NK-92 treated with Interleukin-12 subunit alpha and Interleukin-12 subunit beta, amount 100 ng/mL, for 24 hours (cell line): ENCODE results near the gene PATL1.
A peak's percentile ranks its signal among the peaks of the same experiment; 100 is the strongest.
"Not testable (repeated sequence)": the region's sequence is repeated elsewhere in the genome, so short reads cannot be mapped to it uniquely, and the experiment has no call there.

Source experiments
- DNase-seq: peaks from one replicate; lab custom pipeline; 2025; lab: John Stamatoyannopoulos, UW

Gene PATL1

GRCh38 chr11:59674291-59674690 lies 5.5 kb upstream of the PATL1 start:
- no peak for DNase-seq

GRCh38 chr11:59673291-59673690 lies 4.5 kb upstream of the PATL1 start:
- no peak for DNase-seq

- DNase-seq: no peak
Observed at GRCh38 chr11:59671471-59671870, 2.6 kb upstream of the PATL1 start.

DNA sequence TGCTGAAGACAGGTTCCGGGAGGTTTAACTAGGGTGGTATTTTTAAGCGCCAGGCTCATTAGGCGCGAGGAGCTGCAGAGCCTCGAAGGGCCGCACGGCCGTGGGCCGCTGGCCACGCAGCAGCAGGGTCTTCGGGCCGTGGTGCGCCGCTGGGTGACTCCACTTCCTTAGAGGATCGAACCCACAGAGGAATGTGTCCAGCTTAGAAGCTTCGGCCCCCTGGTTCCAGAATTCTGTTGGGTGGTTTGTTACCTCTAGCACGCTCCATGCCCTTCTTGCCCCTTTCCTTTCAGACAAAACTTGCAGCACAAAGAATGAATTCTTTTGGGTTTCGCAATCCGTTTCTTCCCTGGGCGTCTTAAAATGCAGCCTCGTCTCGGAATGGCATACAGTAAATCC lies 773 bp upstream of the PATL1 start:
- DNase-seq: no peak

DNA sequence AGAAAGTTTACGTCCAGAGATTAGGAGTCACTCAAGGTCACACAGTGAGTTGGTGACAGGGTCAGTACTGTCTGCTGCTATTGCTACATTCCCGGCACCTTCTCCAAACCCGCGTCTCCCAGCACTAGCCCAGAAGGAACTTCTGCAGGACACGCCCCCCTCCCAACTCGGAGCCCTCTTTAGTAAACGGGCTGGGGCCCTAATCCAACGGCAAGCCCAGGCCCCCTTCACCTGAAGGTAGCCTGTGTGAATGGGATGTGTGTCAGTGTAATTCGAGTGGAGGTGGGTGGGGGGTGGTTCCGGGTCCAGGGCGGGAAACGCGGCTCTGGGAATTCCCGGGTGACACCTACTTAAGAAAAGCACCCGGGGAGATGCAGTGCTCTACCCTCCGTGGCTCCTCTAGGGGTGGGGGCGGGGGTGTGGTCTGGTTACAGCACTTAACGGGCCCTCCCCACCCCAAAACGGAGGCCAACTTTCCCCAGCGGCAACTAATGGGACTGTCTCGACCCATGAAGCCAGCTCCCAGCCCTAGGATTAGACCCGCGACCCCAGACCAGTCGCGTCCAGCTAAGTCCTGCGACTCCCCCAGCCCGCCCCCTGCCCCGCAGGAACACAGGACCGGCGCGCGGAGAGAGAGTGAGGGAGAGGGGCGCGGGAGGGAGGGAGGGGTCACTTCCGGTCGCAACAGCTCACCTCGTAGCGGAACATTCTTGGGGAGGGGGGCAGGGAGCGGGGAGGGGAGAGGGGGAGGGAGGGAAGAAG lies 468 bp downstream of the PATL1 start:
- DNase-seq: peak; percentile 77

GRCh38 chr11:59667812-59668187 lies 1.0 kb downstream of the PATL1 start:
- no peak for DNase-seq

DNA sequence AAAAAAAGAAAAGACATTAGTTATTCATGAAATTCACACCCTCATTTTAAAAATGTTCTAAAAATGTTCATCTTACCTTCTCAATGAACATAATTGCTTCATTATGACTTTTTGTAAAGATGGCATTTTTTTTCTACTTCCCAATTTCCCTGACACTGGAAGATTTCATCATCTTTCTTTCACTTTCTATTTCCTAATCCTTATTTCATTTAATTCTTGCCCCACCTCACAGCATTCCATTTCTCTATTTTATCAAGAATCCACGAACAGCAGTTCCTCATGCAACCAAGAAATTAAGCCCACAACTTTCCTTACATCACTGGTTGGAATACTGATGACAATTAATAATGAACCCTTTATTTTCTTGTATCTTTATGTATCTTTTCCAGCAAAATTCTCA lies 1.9 kb downstream of the PATL1 start:
- no peak for DNase-seq

GRCh38 chr11:59660621-59661020 lies 8.2 kb downstream of the PATL1 start:
- DNase-seq: no peak

DNA sequence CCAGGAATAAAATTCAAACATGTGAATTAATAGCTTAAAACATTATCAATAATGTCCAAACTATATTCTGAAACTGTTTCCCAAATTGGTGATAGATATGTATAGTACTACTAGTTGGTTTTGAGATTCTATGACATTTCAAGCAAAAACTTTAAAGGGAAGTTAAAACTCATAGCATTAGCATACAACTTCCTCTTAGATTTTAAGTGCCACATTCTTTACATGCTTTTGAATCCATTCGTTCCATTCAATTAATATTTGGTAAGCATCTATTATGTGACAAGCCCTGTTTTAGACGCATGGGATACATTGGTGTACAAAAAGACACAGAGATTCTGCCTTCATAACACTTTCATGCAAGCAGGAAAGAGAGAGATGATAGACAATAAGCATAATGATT lies 8.9 kb downstream of the PATL1 start:
- no peak for DNase-seq

GRCh38 chr11:59658036-59658435 lies 10.8 kb downstream of the PATL1 start:
- no peak for DNase-seq

DNA sequence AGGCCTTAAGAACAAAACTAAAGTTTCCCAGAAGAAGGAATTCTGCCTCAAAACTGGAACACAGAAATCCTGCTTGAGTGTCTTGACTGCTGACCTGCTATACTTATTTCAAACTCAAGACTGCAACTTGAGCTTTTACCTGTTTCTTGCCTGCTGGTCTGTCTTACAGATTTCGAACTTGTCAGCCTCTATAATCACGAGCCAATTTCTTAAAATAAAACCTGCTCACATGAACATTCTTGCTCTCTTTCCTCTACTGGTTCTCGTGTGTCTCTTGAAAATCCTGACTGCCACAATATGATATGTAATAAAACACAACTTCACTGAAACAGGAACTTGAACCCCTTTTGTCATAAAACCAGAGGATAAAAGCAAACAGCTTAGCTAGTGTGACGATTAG lies 13.9 kb downstream of the PATL1 start:
- no peak for DNase-seq

DNA sequence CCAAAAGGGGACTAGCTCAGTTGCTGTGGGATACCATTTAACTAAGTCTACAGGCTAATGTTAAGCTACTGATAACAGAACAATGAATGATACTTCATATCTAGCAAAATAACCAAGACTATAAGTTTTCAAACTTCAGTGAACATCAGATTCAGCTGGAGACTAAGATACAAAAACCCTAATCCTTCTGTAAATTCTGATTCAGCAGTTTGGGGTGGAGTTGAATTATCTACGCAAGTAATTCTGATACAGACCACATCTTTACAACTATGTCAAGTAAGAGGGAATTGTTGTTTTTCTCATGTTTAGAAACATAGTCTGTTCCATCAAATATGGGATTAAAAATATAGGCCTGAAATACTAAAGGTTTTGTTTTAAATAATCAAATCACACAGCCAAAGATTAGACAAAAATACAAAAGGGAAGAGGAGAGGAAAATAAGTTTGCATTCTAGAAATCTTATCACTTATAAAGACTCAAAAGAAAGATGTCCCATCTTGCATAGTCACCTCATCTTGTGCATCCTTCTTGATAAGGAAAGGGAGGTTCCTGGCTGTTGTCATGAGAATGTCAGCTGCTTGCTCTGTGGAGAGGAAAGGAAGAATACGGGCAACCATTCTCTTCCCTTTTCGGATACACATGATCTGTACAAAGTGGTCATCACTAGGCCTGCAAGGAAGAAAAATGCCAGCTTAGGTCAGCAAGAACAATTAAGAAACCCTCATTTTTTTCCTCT lies 21.4 kb downstream of the PATL1 start:
- DNase-seq: no peak

DNA sequence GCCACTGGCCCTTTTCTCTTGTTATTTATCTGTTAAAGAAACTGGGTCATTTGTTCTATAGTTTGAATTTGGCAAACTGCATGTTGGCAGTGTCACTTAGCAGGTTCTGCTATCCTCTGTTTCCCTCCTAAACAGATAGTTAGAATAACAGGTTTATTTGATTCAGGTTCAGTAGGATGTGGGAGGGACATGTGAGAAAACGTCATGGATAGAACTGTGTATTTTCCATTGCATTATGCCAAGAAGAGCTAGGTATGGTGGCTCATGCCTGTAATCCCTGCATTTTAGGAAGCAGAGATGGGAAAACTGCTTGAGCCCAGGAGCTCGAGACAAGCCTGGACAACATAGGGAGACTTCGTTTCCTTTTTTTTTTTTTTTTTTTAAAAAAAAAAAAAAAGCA lies 24.3 kb downstream of the PATL1 start:
- no peak for DNase-seq

- no peak for DNase-seq
Observed at GRCh38 chr11:59643390-59643789, 25.4 kb downstream of the PATL1 start.

DNA sequence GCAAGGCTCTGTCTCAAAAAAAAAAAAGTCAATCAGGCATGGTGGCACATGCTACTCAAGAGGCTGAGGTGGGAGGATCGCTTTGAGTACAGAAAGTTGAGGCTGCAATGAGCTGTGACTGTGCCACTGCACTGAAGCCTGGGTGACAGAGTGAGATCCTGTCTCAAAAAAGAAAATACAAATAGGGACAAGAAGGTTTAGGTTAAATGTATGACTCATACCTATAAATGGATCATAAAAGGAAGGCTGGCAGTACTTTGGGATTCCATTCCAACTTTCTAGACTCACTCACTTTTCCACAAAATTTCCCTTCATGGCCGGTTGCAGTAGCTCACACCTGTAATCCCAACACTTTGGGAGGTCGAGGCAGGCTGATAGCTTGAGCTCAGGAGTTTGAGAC lies 27.7 kb downstream of the PATL1 start:
- DNase-seq: no peak

- no peak for DNase-seq
Observed at GRCh38 chr11:59630493-59630892, 38.3 kb downstream of the PATL1 start.

GRCh38 chr11:59629996-59630395 lies 38.8 kb downstream of the PATL1 start:
- DNase-seq: no peak

- DNase-seq: not testable (repeated sequence)
Observed at GRCh38 chr11:59626969-59627368, 41.9 kb downstream of the PATL1 start.

- no peak for DNase-seq
Observed at GRCh38 chr11:59625703-59626102, 43.1 kb downstream of the PATL1 start.

GRCh38 chr11:59617876-59618275 lies 51.0 kb downstream of the PATL1 start:
- no peak for DNase-seq

GRCh38 chr11:59616396-59616982 lies 52.3 kb downstream of the PATL1 start:
- DNase-seq: no peak

DNA sequence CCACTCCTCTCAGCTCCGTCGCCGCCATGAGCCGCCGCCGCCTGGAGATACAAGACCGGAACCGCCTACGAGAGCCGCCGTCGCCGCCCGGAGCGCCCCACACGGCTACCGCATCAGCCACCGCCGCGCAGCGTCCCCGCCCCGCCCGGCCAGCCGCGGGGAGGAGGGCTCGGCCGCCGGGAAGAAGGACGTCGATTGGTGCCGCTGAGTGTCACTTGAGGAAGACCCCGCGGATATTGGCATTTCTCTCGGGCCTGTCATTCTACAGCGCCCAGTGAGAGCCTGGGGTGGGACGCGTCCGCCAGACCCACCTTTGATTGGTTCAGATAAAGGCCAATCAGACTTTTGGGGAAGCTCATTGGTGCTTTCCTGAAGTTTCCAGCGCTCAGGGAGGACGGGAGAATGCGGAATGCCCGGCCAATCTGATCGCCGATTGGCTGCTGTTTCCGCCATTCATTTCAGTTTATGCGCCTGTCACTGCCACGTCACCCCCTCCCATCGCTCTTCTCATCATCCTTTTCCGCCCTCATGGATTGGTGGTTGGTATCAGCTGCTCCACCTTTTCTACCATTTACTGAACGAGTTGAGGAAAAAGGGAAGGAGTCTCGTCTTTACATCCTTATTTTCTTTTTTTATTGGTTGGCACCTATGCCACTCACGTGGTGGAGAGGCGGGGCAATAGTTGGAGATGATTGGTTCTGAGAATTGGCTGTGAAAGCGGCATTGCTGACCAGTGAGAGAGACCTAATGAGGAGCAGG lies 53.0 kb downstream of the PATL1 start, which contains the start of gene OSBP:
Gene OSBP, minus strand, starts transcription at position 138 of the 759 bp plus-strand sequence. Its CDS starts 110 bp downstream, at position 28.
- peak; percentile 97 for DNase-seq
